GM12892 (cell line): ENCODE results near the gene PEAK1.

Source experiments
- POLR2A ChIP-seq: IDR thresholded peaks from 2 replicates; pipeline ENCODE4 v1.6.1; 2011; ENCODE audit warnings: low read depth, low read length, control low read depth
- POLR2AphosphoS5 ChIP-seq: IDR thresholded peaks from 2 replicates; pipeline ENCODE4 v1.6.1; 2011; ENCODE audit warnings: low read depth, low read length, control low read depth

DNA sequence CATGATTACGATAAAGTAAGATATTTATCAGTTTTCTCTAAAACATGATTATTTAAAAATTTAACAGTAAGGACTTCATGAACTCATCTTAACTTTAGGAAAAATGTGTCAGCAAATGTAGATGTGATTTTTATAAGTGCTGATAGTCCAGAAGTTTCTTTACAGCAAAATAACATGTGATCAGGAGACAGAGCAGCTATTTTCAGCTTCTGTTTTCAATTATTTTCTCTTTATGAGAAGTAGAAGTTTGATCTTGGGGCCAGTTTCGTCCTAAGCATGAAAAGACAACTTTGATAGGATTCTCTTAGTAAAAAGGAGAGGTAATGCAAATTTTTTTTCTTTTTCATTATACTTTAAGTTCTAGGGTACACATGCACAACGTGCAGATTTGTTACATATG lies 252.5 kb downstream of the PEAK1 start:
- no peak for TF ChIP-seq POLR2A
- TF ChIP-seq POLR2AphosphoS5 = no peak
